G401.6 (cell line): ENCODE data around the gene FECH.
A peak's percentile ranks its signal among the peaks of the same experiment; 100 is the strongest.

Experiments used
- FAIRE-seq: peaks from 2 replicates; lab custom pipeline; 2012; peaks lifted over from hg19 to GRCh38; lab: Jason Lieb, UNC

Gene FECH

GRCh38 chr18:57579934-57580333 lies 6.6 kb downstream of the FECH start:
- no peak for FAIRE-seq

DNA sequence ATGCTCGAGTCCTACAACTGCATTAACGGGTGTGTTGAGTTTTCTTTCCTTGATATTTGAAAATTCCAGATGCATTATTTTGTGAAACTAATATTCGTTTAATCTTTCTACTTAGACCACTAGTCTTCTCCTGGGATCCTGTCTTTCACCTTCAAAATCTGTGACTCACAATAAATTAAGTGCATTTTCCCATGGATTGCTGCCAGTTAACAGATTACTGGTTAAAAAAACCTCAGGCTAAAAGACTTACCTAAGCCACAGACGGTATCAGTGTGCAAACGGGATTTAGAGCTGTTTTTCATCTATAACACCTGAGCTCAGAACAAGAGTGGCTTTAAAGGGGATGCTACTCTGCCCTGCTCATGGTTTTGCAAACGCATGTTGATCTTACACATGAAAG lies 10.2 kb downstream of the FECH start:
- FAIRE-seq = no peak

DNA sequence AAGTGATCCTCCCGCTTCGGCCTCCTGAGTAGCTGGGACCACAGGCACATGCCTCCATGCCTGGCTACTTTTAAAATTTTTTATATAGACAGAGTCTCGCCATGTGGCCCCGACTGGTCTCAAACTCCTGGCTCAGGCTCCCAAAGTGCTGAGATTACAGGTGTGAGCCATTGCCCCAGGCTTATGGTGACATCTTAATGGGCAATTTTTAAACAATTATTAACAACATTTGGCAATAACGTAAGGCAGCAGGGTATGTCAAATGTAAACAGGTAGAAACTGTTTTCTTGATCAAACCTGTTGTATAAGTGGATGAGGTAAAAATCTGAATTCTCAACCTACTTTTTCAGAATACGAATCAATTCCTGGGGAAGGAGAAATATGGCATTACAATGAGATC lies 11.0 kb downstream of the FECH start:
- FAIRE-seq = no peak

DNA sequence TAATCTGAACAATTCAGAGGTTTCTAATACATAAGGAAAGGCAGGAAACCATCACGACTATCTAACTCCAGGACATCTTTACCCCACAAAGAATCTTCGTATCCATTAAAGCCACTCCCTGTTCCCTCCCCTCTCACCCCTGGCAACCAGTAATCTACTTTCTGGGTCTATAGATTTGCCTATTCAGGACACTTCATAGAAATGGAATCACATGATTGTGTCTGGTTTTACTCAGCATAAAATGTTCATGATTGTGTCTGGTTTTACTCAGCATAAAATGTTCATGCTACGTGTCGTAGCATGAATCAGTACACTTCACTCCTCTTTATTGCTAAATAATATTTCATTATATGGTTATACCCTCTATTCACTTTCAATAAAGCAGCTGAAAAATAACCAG lies 11.6 kb downstream of the FECH start:
- FAIRE-seq = no peak

DNA sequence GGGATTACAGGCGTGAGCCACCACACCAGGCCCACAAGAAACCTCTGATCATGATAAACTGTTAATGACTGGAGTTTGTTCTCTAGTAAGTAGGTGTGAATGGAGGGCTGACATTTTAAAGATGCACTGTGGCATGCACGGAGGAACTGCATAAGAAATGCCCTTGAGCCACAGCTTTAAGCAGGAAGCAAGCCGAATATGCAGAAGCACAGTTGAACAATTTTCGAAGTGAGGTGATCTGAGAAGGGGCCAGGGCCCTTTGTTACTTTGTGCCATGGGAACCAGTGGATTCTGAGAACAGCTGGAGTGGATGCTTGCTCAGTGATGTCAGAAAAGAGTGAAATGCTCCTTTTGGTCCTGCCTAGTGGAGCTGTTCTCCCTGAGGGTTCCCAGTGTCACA lies 16.3 kb downstream of the FECH start:
- FAIRE-seq = no peak

- FAIRE-seq = no peak
These were observed 17.4 kb downstream of the FECH start for GRCh38 chr18:57569133-57569532.

DNA sequence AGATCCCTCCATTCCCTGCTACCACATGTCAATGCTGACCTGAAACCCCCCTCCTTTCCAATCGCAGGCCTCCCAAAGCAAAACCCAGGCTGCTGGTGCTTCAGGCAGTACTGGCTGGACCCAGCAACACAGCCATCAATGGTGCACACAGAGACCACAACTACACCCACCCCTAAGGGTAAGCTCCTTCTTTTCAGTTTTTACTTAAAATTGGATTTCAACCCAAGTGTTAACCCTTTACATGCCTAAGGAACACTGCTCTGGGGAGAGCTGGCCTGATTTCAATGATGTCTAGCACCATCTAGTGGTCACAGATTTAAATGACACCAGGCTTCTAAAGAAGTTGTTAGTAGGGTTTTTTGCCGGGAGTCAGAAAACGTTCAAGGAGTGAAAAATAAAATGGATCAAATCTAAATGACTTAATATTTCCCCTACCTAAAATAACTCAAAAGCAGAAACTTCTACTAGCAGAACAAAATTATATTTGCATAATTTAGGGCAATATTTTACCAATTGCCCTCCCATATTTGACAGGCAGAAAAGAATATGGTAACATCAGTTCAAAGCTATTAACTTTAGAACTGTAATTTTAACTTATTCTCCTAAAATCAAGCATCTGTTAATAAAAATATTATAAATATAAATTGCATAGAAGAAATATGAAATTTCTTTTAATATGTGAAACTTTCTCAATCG lies 24.6 kb downstream of the FECH start:
- peak; percentile 94 for FAIRE-seq

- FAIRE-seq = no peak
These were observed 25.2 kb downstream of the FECH start for GRCh38 chr18:57561261-57561660.

DNA sequence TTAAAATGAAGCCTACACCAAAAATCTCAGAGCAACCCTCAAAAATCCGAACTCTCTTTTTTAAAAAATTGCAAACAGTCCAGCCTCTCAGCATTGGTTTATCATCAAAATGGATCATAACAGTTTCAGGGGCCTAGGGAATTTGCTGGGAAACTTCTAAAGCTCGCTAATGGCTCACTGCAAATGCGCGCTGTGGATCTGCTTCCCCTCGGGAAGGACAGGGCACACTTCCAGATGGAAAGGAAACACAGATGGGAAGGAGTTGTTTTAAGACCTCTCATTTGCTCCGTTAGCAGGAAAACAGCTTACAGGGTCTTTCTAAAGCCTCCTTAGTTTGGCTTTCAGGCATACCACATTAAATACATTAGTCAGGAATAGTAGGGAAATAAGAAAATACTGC lies 27.2 kb downstream of the FECH start:
- FAIRE-seq = no peak

DNA sequence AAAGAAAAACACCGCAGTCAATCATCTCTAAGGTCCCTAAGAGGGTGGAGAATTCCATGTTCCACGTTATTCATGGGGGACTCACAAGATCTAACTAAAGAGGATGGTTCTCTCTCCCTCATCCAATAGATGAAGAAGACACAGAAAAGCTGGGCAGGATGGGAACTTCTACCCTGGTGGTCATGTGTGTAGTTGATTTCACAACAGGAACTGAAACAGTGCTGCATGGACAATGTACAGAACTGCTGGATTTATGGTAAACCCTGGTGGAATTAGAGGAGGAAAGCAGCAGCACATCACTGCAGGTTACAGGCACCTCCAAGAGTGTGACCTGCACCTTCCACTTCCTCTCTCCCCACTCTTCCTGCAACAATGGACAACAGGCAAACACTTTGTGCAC lies 31.4 kb downstream of the FECH start:
- no peak for FAIRE-seq

DNA sequence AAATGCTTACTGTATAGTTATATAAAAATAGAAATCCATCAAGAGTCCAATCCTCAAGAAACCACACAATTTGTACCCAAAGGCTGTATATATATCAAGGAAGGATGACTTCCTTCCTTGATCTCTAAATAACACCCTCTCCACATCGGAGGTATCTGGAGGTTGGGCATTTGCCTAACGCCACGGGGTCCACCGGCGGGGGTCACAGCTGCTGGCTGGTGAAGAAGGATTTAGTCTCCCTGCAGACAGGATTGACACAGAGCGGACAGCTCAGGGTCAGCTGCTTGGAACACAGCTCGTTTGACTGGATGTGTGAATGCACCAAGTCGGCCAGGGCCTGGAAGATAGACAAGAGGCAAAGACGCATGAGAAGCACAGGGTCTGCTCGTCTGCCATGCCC lies 36.0 kb downstream of the FECH start:
- no peak for FAIRE-seq

DNA sequence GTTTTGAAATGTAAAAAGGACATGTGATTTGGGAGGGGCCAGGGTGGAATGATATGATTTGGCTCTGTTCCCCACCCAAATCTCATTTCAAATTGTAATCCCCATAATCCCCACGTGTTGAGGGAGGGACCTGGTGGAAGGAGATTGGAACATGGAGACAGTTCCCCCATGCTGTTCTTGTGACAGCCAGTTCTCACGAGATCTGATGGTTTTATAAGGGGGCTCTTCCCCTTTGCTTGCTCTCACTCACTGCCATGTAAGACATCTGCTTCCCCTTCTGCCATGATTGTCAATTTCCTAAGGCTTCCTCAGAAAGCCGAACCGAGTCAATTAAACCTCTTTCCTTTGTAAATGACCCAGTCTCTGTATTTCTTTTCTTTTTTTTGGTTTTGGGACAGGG lies 39.2 kb downstream of the FECH start:
- no peak for FAIRE-seq

DNA sequence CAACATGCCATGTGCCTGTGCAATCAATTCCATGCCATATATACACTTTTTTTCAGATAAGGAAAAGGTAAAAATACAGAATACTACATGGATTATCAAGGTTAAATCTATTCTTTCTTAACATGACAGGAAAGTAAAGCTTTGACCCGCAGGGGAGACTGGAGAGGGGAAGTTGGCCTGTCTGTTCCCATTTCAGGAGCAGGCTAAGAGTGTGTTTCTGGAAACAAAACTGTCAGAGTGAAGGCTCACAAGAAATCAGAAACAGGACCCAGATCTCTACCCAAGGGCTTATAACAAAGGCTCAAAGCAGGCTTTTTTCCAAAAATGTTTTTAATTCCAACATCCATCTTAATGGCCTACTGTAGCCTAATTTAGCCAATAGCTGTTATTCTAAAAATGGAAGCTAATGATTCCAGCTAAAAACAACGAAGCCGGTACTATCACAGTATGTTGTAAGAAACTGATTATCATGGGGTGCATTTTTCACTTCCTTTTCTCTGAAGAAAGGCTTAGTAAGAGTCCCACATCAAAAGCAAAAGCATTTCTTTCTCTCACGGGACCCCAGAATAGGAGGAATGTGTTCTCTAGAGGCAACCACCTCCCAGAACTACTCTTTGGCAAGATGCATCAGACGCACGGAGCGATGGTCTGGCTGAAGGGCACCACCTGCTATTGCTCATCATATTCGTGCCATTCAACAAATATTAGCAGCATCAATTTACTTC lies 41.4 kb downstream of the FECH start:
- no peak for FAIRE-seq

- no peak for FAIRE-seq
These were observed 42.9 kb downstream of the FECH start for GRCh38 chr18:57543560-57543959.

GRCh38 chr18:57542812-57543427 lies 43.6 kb downstream of the FECH start:
- no peak for FAIRE-seq

DNA sequence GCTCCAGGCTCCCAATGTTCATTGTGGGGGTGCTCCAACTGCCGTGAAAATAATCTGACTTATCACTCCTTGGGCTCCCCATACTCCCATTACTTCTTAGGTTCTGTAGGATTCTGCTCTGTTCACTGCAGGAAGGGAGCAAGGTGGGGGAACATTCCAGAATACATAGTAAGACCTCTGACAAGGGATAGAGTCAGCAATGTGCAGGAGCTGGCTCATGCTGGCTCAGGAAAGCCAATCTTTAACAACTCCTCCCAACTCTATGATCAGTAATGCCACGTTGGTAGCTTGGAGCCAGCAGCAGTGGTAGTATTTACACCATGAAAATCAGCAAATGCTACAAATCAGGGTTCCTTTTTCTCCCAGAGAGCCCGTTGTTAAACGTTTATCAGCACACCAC lies 44.4 kb downstream of the FECH start:
- no peak for FAIRE-seq

DNA sequence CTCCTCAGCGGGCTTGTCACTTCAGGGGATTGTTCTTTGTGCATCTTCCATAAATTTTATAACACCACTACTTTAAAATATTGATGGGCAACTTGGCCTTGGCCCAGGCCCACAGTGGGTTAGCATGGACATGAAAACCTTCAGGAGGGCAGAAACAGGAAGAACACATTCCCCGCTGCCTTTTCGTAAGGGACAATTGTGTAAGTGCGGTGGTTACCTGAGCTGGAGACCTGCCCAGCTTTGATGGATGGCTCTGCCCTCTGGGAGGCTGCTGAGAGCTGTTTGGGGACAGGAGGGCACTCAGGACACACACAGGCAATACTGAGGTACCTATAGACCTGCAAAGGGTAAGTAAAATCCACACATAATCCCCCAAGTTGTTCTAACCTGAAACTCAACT lies 46.8 kb downstream of the FECH start:
- no peak for FAIRE-seq

DNA sequence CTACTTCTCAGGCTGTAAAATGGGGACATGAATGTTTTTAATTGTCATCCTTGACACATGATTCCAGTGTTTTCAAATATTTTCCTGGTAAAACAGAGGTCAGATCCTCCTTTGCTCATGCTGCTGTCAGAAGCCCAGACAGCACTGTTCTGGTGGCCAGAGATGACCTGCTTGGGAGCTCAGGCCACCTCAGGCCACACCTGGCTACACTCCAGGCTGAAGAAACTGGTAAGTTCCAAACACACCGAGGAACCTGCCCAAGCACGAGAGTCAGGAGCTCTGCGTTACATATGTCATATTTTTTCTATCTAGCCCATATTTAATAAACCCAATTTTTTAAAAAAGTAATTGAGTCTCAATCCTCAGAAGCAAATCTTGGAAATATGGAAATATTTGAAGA lies 47.9 kb downstream of the FECH start:
- FAIRE-seq = no peak

DNA sequence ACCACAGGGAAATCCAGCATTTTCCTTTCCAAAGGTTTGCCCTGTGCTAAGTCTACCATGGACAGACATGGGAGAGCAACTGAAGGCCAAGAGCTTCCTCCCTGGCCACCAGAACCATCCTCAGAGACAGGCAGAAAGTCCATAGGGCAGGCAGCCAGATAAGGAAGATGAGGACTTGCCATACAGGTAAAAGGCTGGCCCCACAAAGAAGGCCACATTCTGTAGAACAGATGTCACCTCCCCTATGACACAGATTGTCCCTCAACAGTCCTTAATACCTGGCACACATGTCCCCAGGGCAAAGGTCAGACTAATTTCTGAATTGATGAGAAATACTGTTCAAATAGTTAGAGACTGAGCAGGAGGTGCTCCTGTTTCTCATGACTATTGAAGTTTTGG lies 52.0 kb downstream of the FECH start:
- FAIRE-seq = no peak

DNA sequence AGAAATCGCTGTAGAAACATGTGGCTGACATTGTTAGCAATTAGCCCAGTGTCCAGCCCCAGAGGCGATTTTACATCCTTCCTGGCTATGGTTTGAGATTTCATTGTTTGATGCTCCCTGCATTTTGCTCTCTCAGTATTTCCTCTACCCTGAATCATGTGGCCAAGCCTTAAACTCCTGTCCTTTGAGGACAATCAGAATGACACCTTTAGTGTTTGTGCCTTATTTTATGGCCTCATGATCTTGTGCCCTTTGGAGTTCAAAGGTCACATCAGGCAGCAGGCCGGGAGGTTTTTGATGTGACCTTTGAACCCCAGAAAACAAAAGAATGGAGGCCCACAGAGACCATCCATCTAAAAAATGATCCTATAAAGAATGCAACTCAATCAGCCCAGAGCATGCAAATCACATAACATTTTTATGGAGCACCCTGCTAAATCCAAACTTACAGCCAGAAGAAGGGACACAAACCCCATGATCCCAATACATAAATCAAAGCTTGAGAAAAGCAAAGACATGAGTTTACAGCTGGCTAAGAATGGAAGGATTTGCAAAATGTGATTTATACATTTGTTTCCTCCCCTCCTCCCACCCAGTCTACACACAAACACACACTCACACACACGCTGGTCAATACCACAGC lies 52.5 kb downstream of the FECH start:
- FAIRE-seq = no peak

- no peak for FAIRE-seq
These were observed 53.3 kb downstream of the FECH start for GRCh38 chr18:57533006-57533867.

- FAIRE-seq = no peak
These were observed 57.4 kb downstream of the FECH start for GRCh38 chr18:57529151-57529550.
